DOHH2 (cell line): ENCODE results near the gene EML6.

Experiments used
- H3F3A ChIP-seq: fragments of 200-600 bp; sonication (generic), shearing (Covaris generic); 2 replicates; pipeline ENCODE4 v1.6.0; 2016; ENCODE audit warnings: antibody characterized with exemption, mild to moderate bottlenecking; ENCODE audit not compliant: control insufficient read depth, insufficient read depth
- H3K27ac ChIP-seq: fragments of 200-600 bp; sonication (generic); 2 replicates; pipeline ENCODE4 v1.5.1; 2014; ENCODE audit warnings: low read depth, mild to moderate bottlenecking, low read length, moderate library complexity
- H3K27me3 ChIP-seq: fragments of 200-600 bp; sonication (generic); 2 replicates; pipeline ENCODE4 v1.6.1; 2014; ENCODE audit warnings: mild to moderate bottlenecking, low read length, mixed read lengths; ENCODE audit not compliant: control insufficient read depth
- H3K36me3 ChIP-seq: fragments of 200-600 bp; sonication (generic); 2 replicates; pipeline ENCODE4 v1.6.1; 2014; ENCODE audit warnings: mild to moderate bottlenecking, low read length, moderate library complexity, mixed read lengths; ENCODE audit not compliant: control insufficient read depth
- H3K4me1 ChIP-seq: fragments of 200-600 bp; sonication (generic); 2 replicates; pipeline ENCODE4 v1.6.1; 2014; ENCODE audit warnings: mild to moderate bottlenecking, low read length, mixed read lengths; ENCODE audit not compliant: control insufficient read depth
- H3K4me2 ChIP-seq: fragments of 200-600 bp; sonication (generic); 2 replicates; pipeline ENCODE4 v1.6.0; 2014; ENCODE audit warnings: mild to moderate bottlenecking, low read length, moderate library complexity
- H3K4me3 ChIP-seq: fragments of 200-600 bp; sonication (generic); 2 replicates; pipeline ENCODE4 v1.5.1; 2014; ENCODE audit warnings: mild to moderate bottlenecking, low read length, mixed read lengths
- H3K79me2 ChIP-seq: fragments of 200-600 bp; sonication (generic); 2 replicates; pipeline ENCODE4 v1.6.1; 2014; ENCODE audit warnings: mild to moderate bottlenecking, low read length, mixed read lengths; ENCODE audit not compliant: control insufficient read depth
- H3K9me2 ChIP-seq: fragments of 200-600 bp; sonication (generic); replicated peaks from 2 replicates; pipeline ENCODE4 v1.6.1; 2014; ENCODE audit warnings: mild to moderate bottlenecking, low read length, mixed read lengths; ENCODE audit not compliant: control insufficient read depth
- H3K9me3 ChIP-seq: fragments of 200-600 bp; sonication (generic); 2 replicates; pipeline ENCODE4 v1.6.1; 2014; ENCODE audit warnings: antibody characterized with exemption, low read length, mixed read lengths; ENCODE audit not compliant: control insufficient read depth, insufficient read depth
- H4K20me1 ChIP-seq: fragments of 200-600 bp; sonication (generic); 2 replicates; pipeline ENCODE4 v1.6.0; 2014; ENCODE audit warnings: low read depth, mild to moderate bottlenecking, antibody characterized with exemption, low read length, moderate library complexity; ENCODE audit not compliant: control insufficient read depth, insufficient read depth
- CTCF ChIP-seq: fragments of 200-600 bp; sonication (generic); IDR thresholded peaks from one replicate; pipeline ENCODE4 v1.5.1; 2014; ENCODE audit warnings: antibody characterized with exemption, mild to moderate bottlenecking, low read depth, low read length; ENCODE audit not compliant: poor library complexity, severe bottlenecking
- EZH2phosphoT487 ChIP-seq: fragments of 200-600 bp; sonication (generic); IDR thresholded peaks from 2 replicates; pipeline ENCODE4 v1.6.1; 2017; ENCODE audit warnings: borderline replicate concordance, mild to moderate bottlenecking, antibody characterized with exemption, low read length, moderate library complexity, mixed read lengths

EML6 gene

GRCh38 chr2:54880428-54880827, 157.0 kb downstream of the EML6 start:
- H3K27ac ChIP-seq: no peak overlapping the region

GRCh38 chr2:54881759-54882158, 158.3 kb downstream of the EML6 start:
- H3K36me3 ChIP-seq: peaks cover 7% of the 10 kb centered on the region; the same call in 1 of the 2 replicates
- H3K4me2 ChIP-seq: no peak overlapping the region
- no peaks in the 10 kb centered on the region for H3K79me2 ChIP-seq
- no peaks in the 10 kb centered on the region for H3K27me3 ChIP-seq
- no peak overlapping the region for H3K27ac ChIP-seq
- H3K9me3 ChIP-seq: no peaks in the 10 kb centered on the region
- H3K4me1 ChIP-seq: no peaks in the 10 kb centered on the region
- TF ChIP-seq EZH2phosphoT487 (no peak), CTCF (no peak)
- H3K9me2 ChIP-seq: no peaks in the 10 kb centered on the region
- H4K20me1 ChIP-seq: no peaks in the 10 kb centered on the region
- H3F3A ChIP-seq: no peaks in the 10 kb centered on the region
- H3K4me3 ChIP-seq: no peak overlapping the region

More at GRCh38 chr2:54880428-54880827, 157.0 kb downstream of the EML6 start:
- no peaks in the 10 kb centered on the region for H3K27me3 ChIP-seq
- no peak for TF ChIP-seq EZH2phosphoT487
- H3K4me3 ChIP-seq: no peak overlapping the region
- no peaks in the 10 kb centered on the region for H3K9me2 ChIP-seq
- no peaks in the 10 kb centered on the region for H4K20me1 ChIP-seq
- no peak overlapping the region for H3K4me2 ChIP-seq
- H3K9me3 ChIP-seq: no peaks in the 10 kb centered on the region
- H3K4me1 ChIP-seq: no peaks in the 10 kb centered on the region
- H3K79me2 ChIP-seq: no peaks in the 10 kb centered on the region
- no peaks in the 10 kb centered on the region for H3F3A ChIP-seq
- peaks cover 7% of the 10 kb centered on the region; the same call in 1 of the 2 replicates for H3K36me3 ChIP-seq

GRCh38 chr2:54885891-54886290, 162.4 kb downstream of the EML6 start:
- TF ChIP-seq EZH2phosphoT487: no peak
- TF ChIP-seq CTCF: no peak
- Histone ChIP-seq H3K27me3 (no peaks in the 10 kb centered on the region), H3F3A (no peaks in the 10 kb centered on the region), H3K4me3 (no peak overlapping the region), H3K4me2 (no peak overlapping the region), H3K9me3 (no peaks in the 10 kb centered on the region), H4K20me1 (no peaks in the 10 kb centered on the region), H3K9me2 (no peaks in the 10 kb centered on the region), H3K4me1 (no peaks in the 10 kb centered on the region), H3K36me3 (no peaks in the 10 kb centered on the region), H3K27ac (no peak overlapping the region), H3K79me2 (no peaks in the 10 kb centered on the region)

- Histone ChIP-seq H3K9me2 (no peaks in the 10 kb centered on the region), H3F3A (no peaks in the 10 kb centered on the region), H3K27me3 (no peaks in the 10 kb centered on the region), H3K27ac (no peak overlapping the region), H4K20me1 (no peaks in the 10 kb centered on the region), H3K4me2 (no peak overlapping the region), H3K79me2 (no peaks in the 10 kb centered on the region), H3K4me3 (no peak overlapping the region), H3K4me1 (no peaks in the 10 kb centered on the region), H3K9me3 (no peaks in the 10 kb centered on the region), H3K36me3 (no peaks in the 10 kb centered on the region)
- no peak for TF ChIP-seq EZH2phosphoT487
- TF ChIP-seq CTCF: no peak
Measured at GRCh38 chr2:54887850-54888545, 164.5 kb downstream of the EML6 start.
